Muscle layer of duodenum (tissue), 2 donors: ENCODE measurements around the gene LIN28B.
"Not testable (repeated sequence)": the region's sequence is repeated elsewhere in the genome, so short reads cannot be mapped to it uniquely, and the experiment has no call there.

Experiments
- H3K27ac ChIP-seq: one replicate; pipeline ENCODE4 v1.7.0; 2013; ENCODE audit warnings: mild to moderate bottlenecking, low read length
- H3K27me3 ChIP-seq: one replicate; pipeline ENCODE4 v1.7.0; 2013; ENCODE audit warnings: low read depth, mild to moderate bottlenecking, control low read depth, low read length
- H3K36me3 ChIP-seq, 2 donors: one replicate each; pipeline ENCODE4 v1.7.0; 2013; ENCODE audit warnings: low read length in 2 of 2, control low read depth in 1 of 2, mild to moderate bottlenecking in 1 of 2; ENCODE audit not compliant: insufficient read depth in 2 of 2, control insufficient read depth in 1 of 2
- H3K4me1 ChIP-seq, 2 donors: one replicate each; pipeline ENCODE4 v1.7.0; 2013; ENCODE audit warnings: low read length in 2 of 2, mild to moderate bottlenecking in 2 of 2, control low read depth in 1 of 2, moderate library complexity in 1 of 2; ENCODE audit not compliant: insufficient read depth in 2 of 2, control insufficient read depth in 1 of 2
- H3K4me3 ChIP-seq, 2 donors: one replicate each; pipeline ENCODE4 v1.7.0; 2013; ENCODE audit warnings: low read length in 2 of 2, low read depth in 1 of 2, mild to moderate bottlenecking in 1 of 2
- H3K9me3 ChIP-seq, 2 donors: one replicate each; pipeline ENCODE4 v1.7.0; 2013; ENCODE audit warnings: low read length in 2 of 2, control low read depth in 1 of 2, mild to moderate bottlenecking in 1 of 2; ENCODE audit not compliant: control insufficient read depth in 1 of 2
- donor health status: healthy.

LIN28B gene

DNA sequence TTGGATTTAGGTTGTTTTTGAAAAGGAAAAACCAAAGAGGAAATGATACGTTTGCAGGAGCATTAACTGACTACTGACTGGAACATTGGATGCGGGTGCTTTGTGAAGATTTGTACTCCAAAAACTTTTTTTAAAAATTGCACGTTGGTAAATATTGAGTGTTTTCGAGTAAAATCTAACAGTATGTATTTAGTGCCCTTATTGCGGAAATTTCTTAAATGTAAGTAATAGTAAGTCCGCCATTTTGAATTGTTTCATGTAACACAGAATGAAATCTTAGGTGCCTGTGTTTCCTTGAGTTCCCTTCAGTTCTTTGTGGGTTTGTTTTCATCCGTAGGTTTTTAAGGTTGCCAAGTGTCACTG is 15.2 kb upstream of the LIN28B start:
- Histone ChIP-seq H3K9me3 (peaks cover 0 to 7% of the 10 kb centered on the region in 2 donors), H3K27ac (no peak overlapping the region), H3K4me3 (peak overlapping the region; percentile 14 to 60), H3K4me1 (peaks cover 0 to 10% of the 10 kb centered on the region in 2 donors), H3K27me3 (peaks cover 12% of the 10 kb centered on the region), H3K36me3 (no peaks in the 10 kb centered on the region)

DNA sequence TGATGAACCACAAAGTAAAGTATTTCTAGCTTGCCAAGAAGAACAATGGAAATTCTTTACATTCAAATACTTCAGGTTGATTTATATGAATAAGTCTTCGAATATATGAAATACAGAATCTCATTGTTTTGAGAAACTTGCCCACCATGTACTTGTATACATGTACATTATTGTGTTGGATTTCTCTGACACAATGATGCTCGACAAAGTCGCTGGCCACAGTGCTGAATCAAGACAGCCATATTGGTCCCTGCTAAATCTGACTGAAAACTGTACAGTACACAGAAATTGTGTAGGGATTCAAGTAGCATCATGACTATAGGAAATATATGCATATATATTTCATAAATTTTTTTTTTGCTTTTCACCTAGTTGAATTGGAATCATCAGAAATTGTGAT is 13.1 kb upstream of the LIN28B start:
- no peaks in the 10 kb centered on the region for H3K36me3 ChIP-seq
- H3K4me1 ChIP-seq: peaks cover 0 to 10% of the 10 kb centered on the region in 2 donors
- H3K27me3 ChIP-seq: peaks cover 12% of the 10 kb centered on the region

DNA sequence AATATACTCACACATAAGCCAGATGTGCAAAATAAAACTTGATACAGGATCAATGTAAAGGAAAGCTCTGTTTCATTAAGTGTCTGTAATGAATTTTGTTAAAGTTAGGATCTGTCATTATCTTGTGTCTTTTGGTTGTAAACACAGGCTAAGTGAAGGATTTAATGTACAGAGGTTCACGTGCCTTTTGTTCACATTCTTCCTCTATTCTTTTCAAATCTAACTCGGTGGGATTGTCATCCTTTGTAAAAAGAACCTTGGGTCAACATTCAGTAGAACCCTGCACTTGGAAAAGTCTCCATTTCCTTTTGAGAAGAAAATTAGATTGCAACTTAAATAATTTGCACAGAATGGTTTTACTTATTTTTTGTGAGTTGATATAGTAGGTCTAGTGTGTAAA is 7.7 kb upstream of the LIN28B start:
- peaks cover 23% of the 10 kb centered on the region for H3K27me3 ChIP-seq
- no peaks in the 10 kb centered on the region for H3K9me3 ChIP-seq
- H3K27ac ChIP-seq: no peak overlapping the region
- H3K4me3 ChIP-seq: no peak overlapping the region
- no peaks in the 10 kb centered on the region for H3K4me1 ChIP-seq
- no peaks in the 10 kb centered on the region for H3K36me3 ChIP-seq

More for the DNA sequence above, 13.1 kb upstream of the LIN28B start:
- Histone ChIP-seq H3K9me3 (peaks cover 0 to 7% of the 10 kb centered on the region in 2 donors), H3K27ac (no peak overlapping the region), H3K4me3 (no peak overlapping the region)

DNA sequence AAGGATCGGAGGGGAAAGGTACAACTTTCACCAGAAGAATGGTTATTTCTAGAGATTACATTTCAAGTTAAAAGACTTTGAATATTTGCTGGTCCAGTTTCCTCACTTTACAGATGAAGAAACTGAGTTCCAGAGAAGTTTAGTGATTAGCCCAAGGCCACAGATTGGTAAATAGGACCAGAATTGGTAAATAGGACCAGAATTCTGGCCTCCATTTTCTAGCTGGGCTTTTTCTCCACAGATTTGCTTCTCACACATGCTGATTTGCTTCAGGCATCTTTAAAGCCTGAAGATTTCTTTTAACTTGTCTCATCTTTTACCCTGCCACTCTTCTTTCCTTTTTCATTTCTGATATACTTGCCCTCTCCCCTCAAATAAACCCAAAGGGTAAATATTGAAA is 5.2 kb upstream of the LIN28B start:
- H3K27ac ChIP-seq: no peak overlapping the region
- peaks cover 34% of the 10 kb centered on the region for H3K27me3 ChIP-seq
- H3K36me3 ChIP-seq: no peaks in the 10 kb centered on the region
- no peak overlapping the region for H3K4me3 ChIP-seq
- peaks cover 0 to 3% of the 10 kb centered on the region in 2 donors for H3K9me3 ChIP-seq
- no peaks in the 10 kb centered on the region for H3K4me1 ChIP-seq

DNA sequence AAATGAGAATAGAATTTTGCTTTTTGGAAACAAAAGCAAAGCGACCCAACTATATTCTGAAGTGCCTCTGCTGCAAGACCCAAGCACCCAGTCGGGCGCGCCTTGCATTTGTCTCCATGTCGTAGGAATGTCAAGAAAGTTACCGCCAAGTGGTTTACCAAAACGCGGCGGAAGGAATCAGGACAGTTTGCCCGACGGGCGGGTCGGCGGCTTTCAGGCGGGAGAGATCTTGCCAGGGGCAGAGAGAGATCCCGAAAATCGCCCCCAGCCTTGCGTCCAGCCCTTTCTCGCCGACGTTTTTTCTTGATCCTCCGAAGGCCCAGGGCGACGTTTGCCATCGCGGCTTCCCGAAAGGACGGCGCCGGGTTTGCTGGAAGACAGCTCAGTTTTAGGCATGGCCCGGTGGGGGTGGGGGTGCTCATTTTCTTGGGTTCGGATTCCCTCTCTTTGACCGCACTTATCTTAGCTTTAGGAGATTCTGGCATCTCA is 4.0 kb upstream of the LIN28B start:
- Histone ChIP-seq H3K4me1 (no peaks in the 10 kb centered on the region), H3K27me3 (peaks cover 47% of the 10 kb centered on the region), H3K4me3 (no peak overlapping the region), H3K9me3 (peaks cover 0 to 6% of the 10 kb centered on the region in 2 donors), H3K36me3 (no peaks in the 10 kb centered on the region), H3K27ac (no peak overlapping the region)

DNA sequence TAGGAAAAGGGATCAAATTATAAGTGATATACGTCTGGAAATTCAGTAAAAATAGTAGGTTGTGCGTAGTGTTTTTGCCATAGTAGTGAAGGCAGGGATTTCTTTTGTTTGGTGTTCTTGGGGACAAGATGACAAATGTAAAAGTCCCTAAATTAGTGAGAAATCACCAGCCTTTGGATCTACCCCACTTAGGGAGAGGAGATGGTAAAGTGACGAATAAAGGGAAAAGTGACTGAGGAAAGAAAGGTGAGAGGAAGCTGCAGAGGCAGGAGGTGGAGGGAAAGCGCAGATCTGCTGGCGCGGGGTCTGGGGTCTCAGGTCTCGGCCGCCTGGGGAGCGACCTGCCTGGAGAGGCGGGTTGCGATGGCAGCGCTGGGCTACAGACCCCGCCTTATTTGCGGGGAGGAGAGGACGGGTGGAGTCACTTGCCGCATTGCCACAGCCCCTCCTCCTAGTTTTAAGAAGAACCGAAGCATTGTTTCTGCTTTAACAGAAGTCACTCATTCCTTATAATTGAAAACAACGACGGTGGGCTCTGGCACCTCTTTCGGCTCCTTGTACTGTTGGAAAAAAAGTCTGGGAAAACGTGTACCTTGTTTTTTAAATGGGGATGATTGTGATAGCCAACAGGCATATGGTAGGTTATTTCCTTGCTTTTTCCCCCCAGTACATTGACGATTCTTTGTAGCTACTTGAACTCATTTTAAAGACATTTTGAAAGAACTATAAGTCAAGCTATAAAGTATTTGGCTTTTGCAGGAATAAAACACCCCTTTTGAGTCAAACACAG is 3.3 kb upstream of the LIN28B start:
- peaks cover 53% of the 10 kb centered on the region for H3K27me3 ChIP-seq
- H3K4me3 ChIP-seq, H3K27ac ChIP-seq, H3K4me1 ChIP-seq, H3K36me3 ChIP-seq, H3K9me3 ChIP-seq: not testable (repeated sequence)

DNA sequence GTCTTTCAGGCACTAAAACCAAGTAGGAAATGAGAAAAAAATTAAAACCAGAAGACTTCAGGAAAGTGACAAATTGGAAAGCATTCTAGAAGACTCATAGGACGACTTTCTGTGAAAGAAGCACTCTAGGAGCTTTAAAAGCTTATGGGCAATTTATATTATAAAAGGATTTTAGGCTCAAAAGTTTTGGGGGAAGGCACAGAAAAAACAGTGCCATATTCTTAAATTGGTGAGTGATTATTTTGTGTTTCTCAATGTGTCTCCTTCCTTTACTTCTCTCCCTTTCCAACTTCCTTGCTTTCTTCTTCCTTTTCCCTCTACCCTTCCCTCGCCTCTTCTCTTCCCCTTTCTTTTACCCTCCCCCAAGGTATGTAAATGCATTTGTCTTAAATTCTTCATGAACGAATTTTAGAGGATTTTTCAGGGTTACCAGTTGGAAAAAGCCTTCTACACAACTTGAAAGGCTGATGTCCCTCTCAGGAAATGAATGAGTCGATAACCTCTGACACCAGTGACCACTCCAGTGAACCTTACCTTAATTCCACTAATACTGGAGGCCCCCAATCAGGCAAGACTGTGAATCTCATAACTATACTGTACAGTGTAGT is 2.6 kb upstream of the LIN28B start:
- no peak overlapping the region for H3K27ac ChIP-seq
- H3K27me3 ChIP-seq: peaks cover 59% of the 10 kb centered on the region
- no peak overlapping the region for H3K4me3 ChIP-seq
- peaks cover 0 to 6% of the 10 kb centered on the region in 2 donors for H3K9me3 ChIP-seq
- no peaks in the 10 kb centered on the region for H3K4me1 ChIP-seq
- no peaks in the 10 kb centered on the region for H3K36me3 ChIP-seq

DNA sequence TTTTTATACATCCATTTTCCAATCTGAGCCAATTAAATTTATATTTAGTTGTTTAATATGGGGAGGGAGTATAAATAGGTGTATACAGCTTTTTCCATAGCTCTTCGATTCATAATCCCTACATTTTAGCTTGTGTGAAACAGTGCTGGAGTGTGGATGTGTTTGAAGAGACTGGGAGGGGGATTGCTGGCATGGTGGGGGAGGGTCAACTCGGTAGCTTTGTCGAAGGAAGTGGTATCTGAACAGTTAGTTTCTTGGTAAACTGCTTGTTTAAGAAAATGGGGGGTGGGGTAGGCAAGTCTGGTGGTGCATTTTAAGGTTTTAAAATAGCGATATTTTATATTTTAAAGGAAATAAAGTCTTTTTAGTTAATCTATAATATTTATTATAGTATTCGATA is 1.4 kb upstream of the LIN28B start:
- no peaks in the 10 kb centered on the region for H3K36me3 ChIP-seq
- H3K9me3 ChIP-seq: peaks cover 0 to 6% of the 10 kb centered on the region in 2 donors
- H3K27me3 ChIP-seq: peaks cover 59% of the 10 kb centered on the region
- H3K4me3 ChIP-seq: no peak overlapping the region
- no peak overlapping the region for H3K27ac ChIP-seq
- H3K4me1 ChIP-seq: no peaks in the 10 kb centered on the region

DNA sequence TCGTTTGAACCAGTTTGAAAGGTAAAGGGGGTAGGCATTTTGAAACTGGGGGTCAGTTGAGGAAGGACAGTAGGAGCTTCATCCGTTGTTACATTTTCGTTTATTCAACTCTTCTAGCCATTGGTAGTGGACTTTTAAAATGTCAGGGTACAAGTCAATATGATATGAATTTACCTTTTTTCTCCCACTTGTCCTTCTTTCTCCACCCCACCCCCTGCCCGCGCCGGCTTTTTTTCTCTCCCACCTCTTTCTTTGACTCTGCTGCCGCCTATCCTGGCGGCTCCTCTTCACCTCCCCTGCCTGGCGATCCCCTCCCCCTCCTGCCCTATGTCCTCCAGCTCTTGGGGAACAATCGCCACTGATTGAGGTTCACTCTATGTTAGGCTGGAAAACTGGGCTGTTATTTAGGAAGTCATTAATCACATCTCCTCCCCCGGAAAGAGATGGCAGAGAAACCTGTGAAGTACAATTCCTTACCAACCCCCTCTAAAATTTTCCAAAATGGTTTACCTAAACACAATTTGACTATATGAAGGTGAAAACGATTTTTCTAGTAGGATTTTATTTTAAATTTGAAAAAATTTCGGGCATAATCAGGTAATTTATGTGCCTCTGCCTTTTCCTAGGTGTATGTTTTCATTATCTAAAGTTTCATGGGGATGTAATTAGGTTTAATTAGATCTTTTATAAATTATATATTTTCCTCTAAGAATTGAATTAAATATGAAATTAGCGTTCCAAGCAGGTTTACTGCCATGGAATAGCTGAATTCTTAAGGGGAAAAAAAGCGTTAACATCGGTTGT is 778 bp upstream of the LIN28B start:
- H3K4me3 ChIP-seq: no peak overlapping the region
- peaks cover 0 to 6% of the 10 kb centered on the region in 2 donors for H3K9me3 ChIP-seq
- peaks cover 59% of the 10 kb centered on the region for H3K27me3 ChIP-seq
- H3K36me3 ChIP-seq: no peaks in the 10 kb centered on the region
- H3K4me1 ChIP-seq: no peaks in the 10 kb centered on the region
- no peak overlapping the region for H3K27ac ChIP-seq

DNA sequence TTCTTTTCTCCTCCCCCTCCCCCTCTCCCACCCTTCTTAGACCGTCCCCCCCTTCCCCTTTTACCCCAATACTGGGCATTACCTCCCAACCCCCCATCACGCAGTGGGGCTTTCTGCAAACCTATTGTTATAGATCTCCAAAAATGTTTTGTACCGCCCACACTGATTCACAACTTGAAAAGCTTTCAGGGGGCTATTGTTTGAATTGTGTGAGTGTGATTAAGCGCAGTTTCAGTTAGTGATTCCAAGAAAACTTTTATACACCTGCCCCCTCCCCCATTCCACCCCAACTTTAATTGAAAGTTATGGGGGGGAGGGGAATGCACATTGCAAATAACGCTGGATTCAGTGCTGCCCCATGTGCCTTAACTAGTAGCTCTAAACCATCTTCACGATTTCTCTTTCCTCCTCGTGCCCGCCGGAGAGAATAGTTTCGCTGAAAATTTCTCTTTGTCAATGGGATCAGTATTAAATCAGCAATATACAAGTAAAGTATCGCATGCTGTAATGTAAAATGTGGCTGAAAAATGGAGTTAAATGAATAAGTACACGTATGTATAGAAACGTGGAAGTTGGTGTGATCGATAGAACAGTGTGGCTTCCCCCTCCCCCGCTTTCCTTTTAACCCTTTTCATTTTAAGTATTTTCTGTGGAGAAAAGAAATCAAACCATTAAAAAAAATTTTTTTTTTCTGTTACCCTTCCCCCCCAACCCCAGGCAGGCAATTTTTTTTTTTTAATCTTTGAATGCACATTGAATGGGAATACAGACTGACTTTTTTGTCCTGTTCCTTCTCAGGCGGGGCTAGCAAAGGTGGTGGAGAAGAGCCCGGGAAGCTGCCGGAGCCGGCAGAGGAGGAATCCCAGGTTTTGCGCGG is 632 bp downstream of the LIN28B start:
- H3K9me3 ChIP-seq: peaks cover 0 to 6% of the 10 kb centered on the region in 2 donors
- no peaks in the 10 kb centered on the region for H3K4me1 ChIP-seq
- peaks cover 50% of the 10 kb centered on the region for H3K27me3 ChIP-seq
- no peaks in the 10 kb centered on the region for H3K36me3 ChIP-seq
- H3K4me3 ChIP-seq: no peak overlapping the region
- no peak overlapping the region for H3K27ac ChIP-seq
